Measurements from ENCODE around the gene VAV2. TPM values are rescaled to one million over a fixed set of nuclear protein-coding genes. Genes with fewer than 3 reads are reported as not detected.

VAV2 gene
- total and polyA plus RNA-seq, 2 experiments from 2014 or later: 8.1 to 28.9 TPM

- Histone ChIP-seq H3K79me2 (replicated peaks; ENCODE audit: insufficient read depth) (peaks cover 24% of the 10 kb centered on the region), H3K36me3 (ENCODE audit: insufficient read depth) (no peaks in the 10 kb centered on the region), H3F3A (replicated peaks; ENCODE audit: low read depth) (no peaks in the 10 kb centered on the region), H2AFZ (no peak overlapping the region), H3K27ac (ENCODE audit: low read depth) (no peak overlapping the region), H3K27me3 (ENCODE audit: insufficient read depth) (no peaks in the 10 kb centered on the region), H3K4me2 (no peak overlapping the region), H3K4me1 (ENCODE audit: insufficient read depth) (no peaks in the 10 kb centered on the region), H3K9me2 (ENCODE audit: insufficient read depth) (no peaks in the 10 kb centered on the region), H4K20me1 (replicated peaks; ENCODE audit: insufficient read depth) (no peaks in the 10 kb centered on the region), H3K4me3 (no peak overlapping the region)
- no peak overlapping the region for H3K4me3 Mint-ChIP-seq
- H3K27me3 Mint-ChIP-seq (ENCODE audit: insufficient read depth, low read depth, poor library complexity): peaks cover 9% of the 10 kb centered on the region
- TF ChIP-seq, protein P1, sequence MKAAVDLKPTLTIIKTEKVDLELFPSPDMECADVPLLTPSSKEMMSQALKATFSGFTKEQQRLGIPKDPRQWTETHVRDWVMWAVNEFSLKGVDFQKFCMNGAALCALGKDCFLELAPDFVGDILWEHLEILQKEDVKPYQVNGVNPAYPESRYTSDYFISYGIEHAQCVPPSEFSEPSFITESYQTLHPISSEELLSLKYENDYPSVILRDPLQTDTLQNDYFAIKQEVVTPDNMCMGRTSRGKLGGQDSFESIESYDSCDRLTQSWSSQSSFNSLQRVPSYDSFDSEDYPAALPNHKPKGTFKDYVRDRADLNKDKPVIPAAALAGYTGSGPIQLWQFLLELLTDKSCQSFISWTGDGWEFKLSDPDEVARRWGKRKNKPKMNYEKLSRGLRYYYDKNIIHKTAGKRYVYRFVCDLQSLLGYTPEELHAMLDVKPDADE (IDR thresholded peaks at IDR 0.05): no peak
- TF ChIP-seq, protein P2, sequence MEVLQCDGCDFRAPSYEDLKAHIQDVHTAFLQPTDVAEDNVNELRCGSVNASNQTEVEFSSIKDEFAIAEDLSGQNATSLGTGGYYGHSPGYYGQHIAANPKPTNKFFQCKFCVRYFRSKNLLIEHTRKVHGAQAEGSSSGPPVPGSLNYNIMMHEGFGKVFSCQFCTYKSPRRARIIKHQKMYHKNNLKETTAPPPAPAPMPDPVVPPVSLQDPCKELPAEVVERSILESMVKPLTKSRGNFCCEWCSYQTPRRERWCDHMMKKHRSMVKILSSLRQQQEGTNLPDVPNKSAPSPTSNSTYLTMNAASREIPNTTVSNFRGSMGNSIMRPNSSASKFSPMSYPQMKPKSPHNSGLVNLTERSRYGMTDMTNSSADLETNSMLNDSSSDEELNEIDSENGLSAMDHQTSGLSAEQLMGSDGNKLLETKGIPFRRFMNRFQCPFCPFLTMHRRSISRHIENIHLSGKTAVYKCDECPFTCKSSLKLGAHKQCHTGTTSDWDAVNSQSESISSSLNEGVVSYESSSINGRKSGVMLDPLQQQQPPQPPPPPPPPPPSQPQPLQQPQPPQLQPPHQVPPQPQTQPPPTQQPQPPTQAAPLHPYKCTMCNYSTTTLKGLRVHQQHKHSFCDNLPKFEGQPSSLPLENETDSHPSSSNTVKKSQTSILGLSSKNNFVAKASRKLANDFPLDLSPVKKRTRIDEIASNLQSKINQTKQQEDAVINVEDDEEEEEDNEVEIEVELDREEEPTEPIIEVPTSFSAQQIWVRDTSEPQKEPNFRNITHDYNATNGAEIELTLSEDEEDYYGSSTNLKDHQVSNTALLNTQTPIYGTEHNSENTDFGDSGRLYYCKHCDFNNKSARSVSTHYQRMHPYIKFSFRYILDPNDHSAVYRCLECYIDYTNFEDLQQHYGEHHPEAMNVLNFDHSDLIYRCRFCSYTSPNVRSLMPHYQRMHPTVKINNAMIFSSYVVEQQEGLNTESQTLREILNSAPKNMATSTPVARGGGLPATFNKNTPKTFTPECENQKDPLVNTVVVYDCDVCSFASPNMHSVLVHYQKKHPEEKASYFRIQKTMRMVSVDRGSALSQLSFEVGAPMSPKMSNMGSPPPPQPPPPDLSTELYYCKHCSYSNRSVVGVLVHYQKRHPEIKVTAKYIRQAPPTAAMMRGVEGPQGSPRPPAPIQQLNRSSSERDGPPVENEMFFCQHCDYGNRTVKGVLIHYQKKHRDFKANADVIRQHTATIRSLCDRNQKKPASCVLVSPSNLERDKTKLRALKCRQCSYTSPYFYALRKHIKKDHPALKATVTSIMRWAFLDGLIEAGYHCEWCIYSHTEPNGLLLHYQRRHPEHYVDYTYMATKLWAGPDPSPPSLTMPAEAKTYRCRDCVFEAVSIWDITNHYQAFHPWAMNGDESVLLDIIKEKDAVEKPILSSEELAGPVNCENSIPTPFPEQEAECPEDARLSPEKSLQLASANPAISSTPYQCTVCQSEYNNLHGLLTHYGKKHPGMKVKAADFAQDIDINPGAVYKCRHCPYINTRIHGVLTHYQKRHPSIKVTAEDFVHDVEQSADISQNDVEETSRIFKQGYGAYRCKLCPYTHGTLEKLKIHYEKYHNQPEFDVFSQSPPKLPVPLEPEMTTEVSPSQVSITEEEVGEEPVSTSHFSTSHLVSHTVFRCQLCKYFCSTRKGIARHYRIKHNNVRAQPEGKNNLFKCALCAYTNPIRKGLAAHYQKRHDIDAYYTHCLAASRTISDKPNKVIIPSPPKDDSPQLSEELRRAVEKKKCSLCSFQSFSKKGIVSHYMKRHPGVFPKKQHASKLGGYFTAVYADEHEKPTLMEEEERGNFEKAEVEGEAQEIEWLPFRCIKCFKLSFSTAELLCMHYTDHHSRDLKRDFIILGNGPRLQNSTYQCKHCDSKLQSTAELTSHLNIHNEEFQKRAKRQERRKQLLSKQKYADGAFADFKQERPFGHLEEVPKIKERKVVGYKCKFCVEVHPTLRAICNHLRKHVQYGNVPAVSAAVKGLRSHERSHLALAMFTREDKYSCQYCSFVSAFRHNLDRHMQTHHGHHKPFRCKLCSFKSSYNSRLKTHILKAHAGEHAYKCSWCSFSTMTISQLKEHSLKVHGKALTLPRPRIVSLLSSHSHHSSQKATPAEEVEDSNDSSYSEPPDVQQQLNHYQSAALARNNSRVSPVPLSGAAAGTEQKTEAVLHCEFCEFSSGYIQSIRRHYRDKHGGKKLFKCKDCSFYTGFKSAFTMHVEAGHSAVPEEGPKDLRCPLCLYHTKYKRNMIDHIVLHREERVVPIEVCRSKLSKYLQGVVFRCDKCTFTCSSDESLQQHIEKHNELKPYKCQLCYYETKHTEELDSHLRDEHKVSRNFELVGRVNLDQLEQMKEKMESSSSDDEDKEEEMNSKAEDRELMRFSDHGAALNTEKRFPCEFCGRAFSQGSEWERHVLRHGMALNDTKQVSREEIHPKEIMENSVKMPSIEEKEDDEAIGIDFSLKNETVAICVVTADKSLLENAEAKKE (CRISPR knock-in tag; IDR thresholded peaks at IDR 0.05): no peak
- TF ChIP-seq NANOG (IDR thresholded peaks at IDR 0.05; ENCODE audit: borderline replicate concordance): no peak
- no peak for TF ChIP-seq POLR2AphosphoS5 (IDR thresholded peaks at IDR 0.05; ENCODE audit: low read depth)
- TF ChIP-seq, protein P3, sequence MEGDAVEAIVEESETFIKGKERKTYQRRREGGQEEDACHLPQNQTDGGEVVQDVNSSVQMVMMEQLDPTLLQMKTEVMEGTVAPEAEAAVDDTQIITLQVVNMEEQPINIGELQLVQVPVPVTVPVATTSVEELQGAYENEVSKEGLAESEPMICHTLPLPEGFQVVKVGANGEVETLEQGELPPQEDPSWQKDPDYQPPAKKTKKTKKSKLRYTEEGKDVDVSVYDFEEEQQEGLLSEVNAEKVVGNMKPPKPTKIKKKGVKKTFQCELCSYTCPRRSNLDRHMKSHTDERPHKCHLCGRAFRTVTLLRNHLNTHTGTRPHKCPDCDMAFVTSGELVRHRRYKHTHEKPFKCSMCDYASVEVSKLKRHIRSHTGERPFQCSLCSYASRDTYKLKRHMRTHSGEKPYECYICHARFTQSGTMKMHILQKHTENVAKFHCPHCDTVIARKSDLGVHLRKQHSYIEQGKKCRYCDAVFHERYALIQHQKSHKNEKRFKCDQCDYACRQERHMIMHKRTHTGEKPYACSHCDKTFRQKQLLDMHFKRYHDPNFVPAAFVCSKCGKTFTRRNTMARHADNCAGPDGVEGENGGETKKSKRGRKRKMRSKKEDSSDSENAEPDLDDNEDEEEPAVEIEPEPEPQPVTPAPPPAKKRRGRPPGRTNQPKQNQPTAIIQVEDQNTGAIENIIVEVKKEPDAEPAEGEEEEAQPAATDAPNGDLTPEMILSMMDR (conservative IDR thresholded peaks at IDR 0.05; ENCODE audit: low read depth in 2 of 2): no peak
- no peak for TF ChIP-seq EZH2phosphoT487 (IDR thresholded peaks at IDR 0.05; ENCODE audit: unreplicated experiment)
- no peak for TF ChIP-seq ZNF331 (CRISPR knock-in tag; IDR thresholded peaks at IDR 0.05; ENCODE audit: low read depth)
- TF ChIP-seq JUNB (IDR thresholded peaks at IDR 0.05; ENCODE audit: unreplicated experiment): no peak
- no peak for TF ChIP-seq CREB1 (CRISPR knock-in tag; IDR thresholded peaks at IDR 0.05; ENCODE audit: low read depth)
- TF ChIP-seq STAT1 (IDR thresholded peaks at IDR 0.05; ENCODE audit: unreplicated experiment): no peak
- TF ChIP-seq, protein P4, sequence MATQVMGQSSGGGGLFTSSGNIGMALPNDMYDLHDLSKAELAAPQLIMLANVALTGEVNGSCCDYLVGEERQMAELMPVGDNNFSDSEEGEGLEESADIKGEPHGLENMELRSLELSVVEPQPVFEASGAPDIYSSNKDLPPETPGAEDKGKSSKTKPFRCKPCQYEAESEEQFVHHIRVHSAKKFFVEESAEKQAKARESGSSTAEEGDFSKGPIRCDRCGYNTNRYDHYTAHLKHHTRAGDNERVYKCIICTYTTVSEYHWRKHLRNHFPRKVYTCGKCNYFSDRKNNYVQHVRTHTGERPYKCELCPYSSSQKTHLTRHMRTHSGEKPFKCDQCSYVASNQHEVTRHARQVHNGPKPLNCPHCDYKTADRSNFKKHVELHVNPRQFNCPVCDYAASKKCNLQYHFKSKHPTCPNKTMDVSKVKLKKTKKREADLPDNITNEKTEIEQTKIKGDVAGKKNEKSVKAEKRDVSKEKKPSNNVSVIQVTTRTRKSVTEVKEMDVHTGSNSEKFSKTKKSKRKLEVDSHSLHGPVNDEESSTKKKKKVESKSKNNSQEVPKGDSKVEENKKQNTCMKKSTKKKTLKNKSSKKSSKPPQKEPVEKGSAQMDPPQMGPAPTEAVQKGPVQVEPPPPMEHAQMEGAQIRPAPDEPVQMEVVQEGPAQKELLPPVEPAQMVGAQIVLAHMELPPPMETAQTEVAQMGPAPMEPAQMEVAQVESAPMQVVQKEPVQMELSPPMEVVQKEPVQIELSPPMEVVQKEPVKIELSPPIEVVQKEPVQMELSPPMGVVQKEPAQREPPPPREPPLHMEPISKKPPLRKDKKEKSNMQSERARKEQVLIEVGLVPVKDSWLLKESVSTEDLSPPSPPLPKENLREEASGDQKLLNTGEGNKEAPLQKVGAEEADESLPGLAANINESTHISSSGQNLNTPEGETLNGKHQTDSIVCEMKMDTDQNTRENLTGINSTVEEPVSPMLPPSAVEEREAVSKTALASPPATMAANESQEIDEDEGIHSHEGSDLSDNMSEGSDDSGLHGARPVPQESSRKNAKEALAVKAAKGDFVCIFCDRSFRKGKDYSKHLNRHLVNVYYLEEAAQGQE (IDR thresholded peaks at IDR 0.05; ENCODE audit: unreplicated experiment): no peak
- TF ChIP-seq ZNF114 (CRISPR knock-in tag; IDR thresholded peaks at IDR 0.05): no peak
- no peak for TF ChIP-seq EZH2 (IDR thresholded peaks at IDR 0.05; ENCODE audit: low read depth, unreplicated experiment)
- ATAC-seq (peak; percentile 24), DNase-seq (ENCODE audit: low spot score) (no peak)
- H3K4me1 Mint-ChIP-seq: peaks cover 12% of the 10 kb centered on the region
- H3K36me3 Mint-ChIP-seq (ENCODE audit: low read depth): peaks cover 28% of the 10 kb centered on the region
- H3K9me3 Mint-ChIP-seq: 0 out of 3 replicates have a peak, but pooled peaks cover 2% of the 10 kb centered on the region
- no peak overlapping the region for H3K27ac Mint-ChIP-seq
Observed at GRCh38 chr9:133930682-133931485, 61.2 kb downstream of the VAV2 start.

Data from GM23338 (cell line).